ENCODE results near the gene BLVRA.
"Not testable (repeated sequence)": the region's sequence is repeated elsewhere in the genome, so short reads cannot be mapped to it uniquely, and the experiment has no call there.

The BLVRA gene, protein sequence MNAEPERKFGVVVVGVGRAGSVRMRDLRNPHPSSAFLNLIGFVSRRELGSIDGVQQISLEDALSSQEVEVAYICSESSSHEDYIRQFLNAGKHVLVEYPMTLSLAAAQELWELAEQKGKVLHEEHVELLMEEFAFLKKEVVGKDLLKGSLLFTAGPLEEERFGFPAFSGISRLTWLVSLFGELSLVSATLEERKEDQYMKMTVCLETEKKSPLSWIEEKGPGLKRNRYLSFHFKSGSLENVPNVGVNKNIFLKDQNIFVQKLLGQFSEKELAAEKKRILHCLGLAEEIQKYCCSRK

DNA sequence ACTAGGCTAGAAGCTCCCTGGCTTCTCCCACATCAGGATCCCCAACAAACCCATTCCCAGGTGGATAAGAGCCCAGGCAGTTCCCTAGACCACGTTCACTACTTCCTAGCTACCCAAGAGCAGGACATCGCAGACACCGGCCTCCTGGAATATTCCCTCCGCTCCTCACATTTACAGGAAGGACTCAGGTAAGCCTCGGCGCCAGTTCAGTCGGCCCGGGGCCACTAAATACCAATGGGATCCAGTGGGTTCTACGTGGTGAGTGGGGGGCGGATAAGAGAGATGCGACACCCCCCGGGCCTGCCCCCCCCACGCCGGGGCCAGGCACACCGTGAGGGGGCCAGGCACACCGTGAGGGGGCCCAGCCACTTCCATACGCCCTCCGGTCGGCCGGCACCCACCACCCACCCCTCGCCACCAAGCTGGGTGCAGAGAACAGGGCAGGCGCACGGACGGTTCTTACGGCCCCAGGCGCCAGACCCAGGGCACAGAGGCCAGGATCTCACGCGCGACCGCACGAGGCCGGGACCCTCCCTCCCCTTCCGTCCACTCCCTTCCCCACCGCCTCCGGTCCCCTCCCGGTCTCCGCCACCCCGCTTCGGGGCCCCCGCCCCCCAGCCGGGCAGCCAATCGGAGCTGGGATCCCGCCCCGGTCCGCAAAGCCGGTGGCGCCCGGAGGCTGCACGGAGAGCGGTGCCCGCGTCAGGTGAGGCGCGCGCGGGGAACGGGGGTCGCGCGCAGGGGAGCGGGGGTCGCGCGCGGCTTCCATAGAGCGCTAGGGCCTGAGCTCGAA, at the start of gene BLVRA:
Gene BLVRA (plus strand): TSS at position 652 of the 793 bp plus-strand sequence. CDS start 12,479 bp downstream, outside the sequence.
- Histone ChIP-seq H3K27me3 (ENCODE audit: control insufficient read depth, insufficient read depth, low read length) (peaks cover 27% of the 10 kb centered on the region), H3K36me3 (ENCODE audit: control insufficient read depth, insufficient read depth, low read length) (no peaks in the 10 kb centered on the region), H3K9me3 (ENCODE audit: control insufficient read depth, insufficient read depth, low read length) (no peaks in the 10 kb centered on the region), H3K4me1 (ENCODE audit: control insufficient read depth, insufficient read depth, low read length) (no peaks in the 10 kb centered on the region), H3K9ac (ENCODE audit: low read depth, low read length) (peak within 1 kb of the TSS; percentile 50), H3K4me3 (ENCODE audit: low read depth, low read length) (peak within 1 kb of the TSS; percentile 68)

DNA sequence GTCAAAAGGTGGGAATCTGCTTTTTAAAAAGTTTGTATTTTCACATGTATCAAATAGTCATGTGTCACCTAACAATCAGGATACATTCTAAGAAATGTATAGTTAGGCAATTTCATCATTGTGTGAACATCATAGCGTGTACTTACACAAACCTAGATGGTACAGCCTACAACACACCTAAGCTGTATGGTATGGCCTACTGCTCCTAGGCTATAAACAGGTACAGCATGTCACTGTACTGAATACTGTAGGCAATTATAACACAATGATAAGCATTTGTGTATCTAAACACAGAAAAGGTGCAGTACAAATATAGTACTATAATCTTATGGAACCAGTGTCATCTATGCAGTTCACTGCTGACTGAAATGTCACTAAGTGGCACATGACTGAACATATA, 47.0 kb upstream of the BLVRA start:
- Histone ChIP-seq H3K27me3 (ENCODE audit: control insufficient read depth, insufficient read depth, low read length) (no peaks in the 10 kb centered on the region), H3K9ac (ENCODE audit: low read depth, low read length) (no peak overlapping the region), H3K4me1 (ENCODE audit: control insufficient read depth, insufficient read depth, low read length) (peaks cover 7% of the 10 kb centered on the region), H3K36me3 (ENCODE audit: control insufficient read depth, insufficient read depth, low read length) (no peaks in the 10 kb centered on the region), H3K9me3 (ENCODE audit: control insufficient read depth, insufficient read depth, low read length) (peaks cover 2% of the 10 kb centered on the region), H3K4me3 (ENCODE audit: low read depth, low read length) (no peak overlapping the region)

DNA sequence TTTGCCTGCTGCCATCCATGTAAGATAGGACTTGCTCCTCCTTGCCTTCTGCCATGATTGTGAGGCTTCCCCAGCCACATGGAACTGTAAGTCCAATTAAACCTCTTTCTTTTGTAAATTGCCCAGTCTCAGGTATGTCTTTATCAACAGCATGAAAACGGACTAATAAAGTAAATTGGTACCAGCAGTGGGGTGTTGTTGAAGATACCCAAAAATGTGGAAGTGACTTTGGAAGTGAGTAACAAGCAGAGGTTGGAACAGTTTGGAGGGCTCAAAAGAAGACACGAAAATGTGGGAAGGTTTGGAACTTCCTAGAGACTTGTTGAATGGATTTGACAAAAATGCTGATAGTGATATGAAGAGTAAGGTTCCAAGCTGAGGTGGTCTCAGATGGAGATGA, 42.5 kb upstream of the BLVRA start:
- H3K9me3 ChIP-seq (ENCODE audit: control insufficient read depth, insufficient read depth, low read length); H3K36me3 ChIP-seq (ENCODE audit: control insufficient read depth, insufficient read depth, low read length); H3K27me3 ChIP-seq (ENCODE audit: control insufficient read depth, insufficient read depth, low read length); H3K4me3 ChIP-seq (ENCODE audit: low read depth, low read length); H3K4me1 ChIP-seq (ENCODE audit: control insufficient read depth, insufficient read depth, low read length); H3K9ac ChIP-seq (ENCODE audit: low read depth, low read length): not testable (repeated sequence)

DNA sequence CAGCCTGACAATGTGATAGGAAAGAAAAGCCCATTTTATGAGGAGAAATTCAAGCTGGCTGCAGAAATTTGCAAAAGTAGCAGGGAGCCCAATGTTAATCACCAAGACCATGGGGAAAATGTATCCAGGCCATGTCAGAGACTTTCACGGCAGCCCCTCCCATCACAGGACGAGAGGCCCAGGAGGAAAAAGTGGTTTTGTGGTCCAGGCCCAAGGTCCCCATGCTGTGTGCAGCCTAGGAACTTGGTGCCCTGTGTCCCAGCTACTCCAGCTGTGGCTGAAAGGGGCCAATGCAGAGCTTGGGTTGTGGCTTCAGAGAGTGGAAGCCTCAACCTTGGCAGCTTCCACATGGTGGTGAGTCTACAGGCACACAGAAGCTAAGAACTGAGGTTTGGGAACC, 41.9 kb upstream of the BLVRA start:
- no peaks in the 10 kb centered on the region for H3K27me3 ChIP-seq (ENCODE audit: control insufficient read depth, insufficient read depth, low read length)
- H3K4me1 ChIP-seq (ENCODE audit: control insufficient read depth, insufficient read depth, low read length): no peaks in the 10 kb centered on the region
- H3K9ac ChIP-seq (ENCODE audit: low read depth, low read length): no peak overlapping the region
- H3K36me3 ChIP-seq (ENCODE audit: control insufficient read depth, insufficient read depth, low read length): no peaks in the 10 kb centered on the region
- peaks cover 4% of the 10 kb centered on the region for H3K9me3 ChIP-seq (ENCODE audit: control insufficient read depth, insufficient read depth, low read length)
- no peak overlapping the region for H3K4me3 ChIP-seq (ENCODE audit: low read depth, low read length)

DNA sequence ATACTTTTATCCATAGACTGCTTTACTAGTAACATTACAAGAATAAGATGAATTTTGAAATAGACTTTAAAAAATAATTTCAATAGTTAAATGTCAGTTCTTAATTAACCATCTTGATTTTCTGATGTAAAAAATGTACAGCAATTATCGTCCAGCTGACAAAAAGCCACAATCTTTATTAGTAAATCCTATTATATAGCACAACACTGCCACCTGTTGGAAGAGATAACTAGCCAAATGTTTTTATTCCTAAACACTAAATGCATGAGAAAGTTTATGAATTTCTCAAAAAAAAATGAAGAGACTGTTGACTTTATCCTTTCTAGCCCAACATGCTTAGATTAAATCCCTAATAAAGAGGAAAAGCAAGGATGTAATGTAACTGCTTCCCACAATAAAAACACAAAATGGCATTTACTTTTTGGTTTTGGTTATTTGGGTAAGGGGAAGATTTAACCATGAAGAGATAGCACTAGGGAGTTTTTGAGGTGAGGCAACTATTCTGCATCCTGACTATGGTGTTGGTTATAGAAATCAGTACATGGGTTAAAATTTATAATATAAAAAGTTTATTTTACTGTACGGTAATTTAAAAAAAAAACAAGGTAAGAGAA, 37.2 kb upstream of the BLVRA start:
- Histone ChIP-seq H3K4me1 (ENCODE audit: control insufficient read depth, insufficient read depth, low read length) (no peaks in the 10 kb centered on the region), H3K36me3 (ENCODE audit: control insufficient read depth, insufficient read depth, low read length) (no peaks in the 10 kb centered on the region), H3K9ac (ENCODE audit: low read depth, low read length) (no peak overlapping the region), H3K4me3 (ENCODE audit: low read depth, low read length) (no peak overlapping the region), H3K27me3 (ENCODE audit: control insufficient read depth, insufficient read depth, low read length) (no peaks in the 10 kb centered on the region), H3K9me3 (ENCODE audit: control insufficient read depth, insufficient read depth, low read length) (peaks cover 4% of the 10 kb centered on the region)

DNA sequence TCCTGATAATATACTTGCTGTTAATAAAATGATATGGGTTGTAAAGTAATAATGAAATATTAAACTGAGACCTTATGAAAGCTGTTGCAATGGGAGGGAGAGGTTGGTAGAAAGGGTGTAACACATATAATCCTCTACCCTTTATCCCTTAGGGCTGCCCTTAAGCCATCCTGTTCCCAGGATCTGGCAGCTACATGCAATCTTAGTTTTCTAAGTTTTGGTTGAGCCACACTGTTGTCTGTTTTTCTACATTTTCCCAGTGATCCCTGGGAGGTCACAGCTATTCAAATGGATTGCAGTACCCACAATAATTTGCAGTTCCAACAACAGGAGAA, 35.5 kb upstream of the BLVRA start:
- Histone ChIP-seq H3K36me3 (ENCODE audit: control insufficient read depth, insufficient read depth, low read length) (no peaks in the 10 kb centered on the region), H3K27me3 (ENCODE audit: control insufficient read depth, insufficient read depth, low read length) (no peaks in the 10 kb centered on the region), H3K4me1 (ENCODE audit: control insufficient read depth, insufficient read depth, low read length) (no peaks in the 10 kb centered on the region), H3K9me3 (ENCODE audit: control insufficient read depth, insufficient read depth, low read length) (no peaks in the 10 kb centered on the region), H3K9ac (ENCODE audit: low read depth, low read length) (no peak overlapping the region), H3K4me3 (ENCODE audit: low read depth, low read length) (no peak overlapping the region)

DNA sequence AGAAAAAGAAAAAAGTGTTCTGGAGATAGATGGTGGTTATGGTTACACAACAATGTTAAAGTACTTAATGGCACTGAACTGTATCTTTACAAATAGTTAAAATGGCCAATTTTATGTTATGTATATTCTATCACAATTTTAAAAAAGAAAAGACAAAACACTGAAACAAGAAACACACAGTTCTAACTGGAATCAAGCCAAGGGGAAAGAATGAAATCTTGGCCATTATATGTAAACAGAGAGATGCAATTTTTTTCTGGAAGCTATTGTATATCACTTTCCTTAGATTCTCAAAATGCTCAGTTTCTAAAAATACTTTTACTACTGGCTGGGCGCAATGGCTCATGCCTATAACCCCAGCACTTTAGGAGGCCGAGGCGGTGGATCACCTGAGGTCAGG, 33.2 kb upstream of the BLVRA start:
- Histone ChIP-seq H3K4me3 (ENCODE audit: low read depth, low read length) (no peak overlapping the region), H3K9ac (ENCODE audit: low read depth, low read length) (no peak overlapping the region), H3K36me3 (ENCODE audit: control insufficient read depth, insufficient read depth, low read length) (peaks cover 4% of the 10 kb centered on the region), H3K4me1 (ENCODE audit: control insufficient read depth, insufficient read depth, low read length) (peaks cover 6% of the 10 kb centered on the region), H3K27me3 (ENCODE audit: control insufficient read depth, insufficient read depth, low read length) (no peaks in the 10 kb centered on the region), H3K9me3 (ENCODE audit: control insufficient read depth, insufficient read depth, low read length) (no peaks in the 10 kb centered on the region)

DNA sequence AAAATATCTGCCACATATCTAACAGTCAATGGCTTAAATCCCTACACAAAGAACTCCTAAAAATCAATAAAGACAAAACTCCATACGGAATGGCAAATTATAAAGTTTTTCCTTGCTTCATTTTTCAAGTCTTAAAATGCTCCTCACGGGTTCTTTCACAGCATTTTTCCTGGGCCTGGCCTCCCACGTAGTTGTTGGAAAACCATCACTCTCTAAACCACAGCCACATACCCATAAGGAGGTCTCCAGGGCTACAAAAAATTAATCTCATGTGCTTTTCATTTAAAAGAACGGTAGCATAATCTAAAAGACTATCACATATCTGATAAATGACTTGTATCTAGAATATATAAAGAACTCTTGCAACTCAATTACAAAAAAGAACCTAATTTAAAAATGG, 32.0 kb upstream of the BLVRA start:
- peaks cover 8% of the 10 kb centered on the region for H3K4me1 ChIP-seq (ENCODE audit: control insufficient read depth, insufficient read depth, low read length)
- H3K9ac ChIP-seq (ENCODE audit: low read depth, low read length): no peak overlapping the region
- peaks cover 4% of the 10 kb centered on the region for H3K36me3 ChIP-seq (ENCODE audit: control insufficient read depth, insufficient read depth, low read length)
- H3K27me3 ChIP-seq (ENCODE audit: control insufficient read depth, insufficient read depth, low read length): no peaks in the 10 kb centered on the region
- H3K9me3 ChIP-seq (ENCODE audit: control insufficient read depth, insufficient read depth, low read length): no peaks in the 10 kb centered on the region
- no peak overlapping the region for H3K4me3 ChIP-seq (ENCODE audit: low read depth, low read length)

DNA sequence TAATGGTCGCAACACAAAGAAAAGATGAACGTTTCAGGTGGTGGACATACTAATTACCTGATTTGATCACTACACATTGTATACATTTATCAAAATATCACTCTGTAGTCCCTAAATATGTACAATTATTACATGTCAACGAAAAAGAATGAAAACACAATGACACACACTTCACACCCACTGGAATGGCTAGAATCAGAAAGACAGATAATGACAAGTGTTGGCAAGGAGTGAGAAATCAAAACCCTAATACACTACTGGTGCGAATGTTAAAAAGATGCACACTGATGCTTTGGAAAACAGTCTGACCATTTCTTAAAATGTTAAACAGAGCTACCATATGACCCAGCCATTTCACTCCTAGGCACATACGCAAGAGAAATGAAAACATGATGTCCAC, 31.5 kb upstream of the BLVRA start:
- no peaks in the 10 kb centered on the region for H3K27me3 ChIP-seq (ENCODE audit: control insufficient read depth, insufficient read depth, low read length)
- H3K9me3 ChIP-seq (ENCODE audit: control insufficient read depth, insufficient read depth, low read length): no peaks in the 10 kb centered on the region
- peaks cover 8% of the 10 kb centered on the region for H3K4me1 ChIP-seq (ENCODE audit: control insufficient read depth, insufficient read depth, low read length)
- H3K4me3 ChIP-seq (ENCODE audit: low read depth, low read length): no peak overlapping the region
- peaks cover 4% of the 10 kb centered on the region for H3K36me3 ChIP-seq (ENCODE audit: control insufficient read depth, insufficient read depth, low read length)
- no peak overlapping the region for H3K9ac ChIP-seq (ENCODE audit: low read depth, low read length)

DNA sequence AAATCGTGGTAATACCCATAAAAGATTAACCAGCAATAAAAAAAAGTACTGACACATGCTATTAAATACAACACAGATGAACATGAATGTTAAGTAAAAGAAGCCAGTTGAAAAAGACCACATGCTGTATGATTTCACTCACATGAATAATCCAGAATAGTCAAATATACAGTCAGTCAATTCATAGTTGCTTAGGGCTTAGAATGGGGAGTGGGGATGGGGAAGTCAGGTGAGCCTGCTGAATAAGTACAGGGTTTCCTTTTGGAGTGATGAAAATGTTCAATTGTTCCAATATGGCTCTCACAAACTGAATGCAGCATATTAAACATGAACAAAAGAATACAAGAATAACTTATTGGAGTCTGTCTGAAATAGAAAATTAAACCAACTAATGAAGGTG, 31.0 kb upstream of the BLVRA start:
- Histone ChIP-seq H3K36me3 (ENCODE audit: control insufficient read depth, insufficient read depth, low read length) (peaks cover 4% of the 10 kb centered on the region), H3K9me3 (ENCODE audit: control insufficient read depth, insufficient read depth, low read length) (no peaks in the 10 kb centered on the region), H3K9ac (ENCODE audit: low read depth, low read length) (no peak overlapping the region), H3K4me3 (ENCODE audit: low read depth, low read length) (no peak overlapping the region), H3K4me1 (ENCODE audit: control insufficient read depth, insufficient read depth, low read length) (peaks cover 8% of the 10 kb centered on the region), H3K27me3 (ENCODE audit: control insufficient read depth, insufficient read depth, low read length) (no peaks in the 10 kb centered on the region)

DNA sequence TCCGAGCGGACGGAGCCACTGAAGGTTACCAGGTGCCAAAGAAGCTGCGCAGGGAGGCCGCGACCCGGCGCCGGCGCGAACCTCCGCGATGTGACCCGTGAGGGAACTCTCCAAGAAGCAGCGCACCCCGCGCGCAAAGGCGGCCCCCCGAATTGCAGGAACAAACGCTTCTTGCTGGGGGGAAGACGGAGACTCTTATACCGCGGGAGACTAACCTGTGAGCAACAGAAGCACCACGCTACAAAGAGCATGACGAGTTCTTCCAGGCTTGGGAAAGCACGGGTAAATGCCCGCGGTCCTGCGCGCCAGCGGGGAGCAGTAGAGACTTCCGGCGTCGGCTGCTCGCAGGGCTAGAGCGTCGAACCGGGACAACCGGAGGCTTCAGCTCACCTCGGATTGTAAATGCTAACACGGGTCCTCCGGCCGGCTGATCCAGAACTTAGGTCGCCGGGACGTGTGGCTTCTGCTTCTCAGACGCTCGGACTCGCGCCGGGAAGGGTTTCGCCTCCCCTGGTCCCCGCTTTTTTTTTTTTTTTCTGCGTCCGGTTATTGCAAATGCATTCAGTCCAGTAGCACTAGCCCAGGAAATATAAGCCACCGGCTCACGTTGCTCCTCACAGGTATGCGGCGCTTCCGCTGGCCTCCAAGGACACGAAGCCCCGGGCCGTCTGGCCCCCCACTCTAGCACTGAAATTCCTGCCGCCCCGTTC, 29.1 kb upstream of the BLVRA start, which contains the start of gene COA1:
Gene COA1 (minus strand): TSS at position 310 of the 710 bp plus-strand sequence. CDS start 80,909 bp downstream, outside the sequence.
- no peaks in the 10 kb centered on the region for H3K27me3 ChIP-seq (ENCODE audit: control insufficient read depth, insufficient read depth, low read length)
- no peaks in the 10 kb centered on the region for H3K9me3 ChIP-seq (ENCODE audit: control insufficient read depth, insufficient read depth, low read length)
- H3K9ac ChIP-seq (ENCODE audit: low read depth, low read length): peak within 1 kb of the TSS; percentile 91
- peak within 1 kb of the TSS; percentile 97 for H3K4me3 ChIP-seq (ENCODE audit: low read depth, low read length)
- H3K4me1 ChIP-seq (ENCODE audit: control insufficient read depth, insufficient read depth, low read length): peaks cover 8% of the 10 kb centered on the region
- H3K36me3 ChIP-seq (ENCODE audit: control insufficient read depth, insufficient read depth, low read length): peaks cover 4% of the 10 kb centered on the region

All from iPS-15b (cell line).